ENCODE data around the gene WHRN. TPM values are rescaled to one million over a fixed set of nuclear protein-coding genes. Genes with fewer than 3 reads are reported as not detected.
A peak's percentile ranks its signal among the peaks of the same experiment; 100 is the strongest.

WHRN gene
- total and polyA plus RNA-seq, 2 of the 13 experiments (the other 11 are each of a cell fraction or from before 2014, with no cell fraction given) = 2.3 to 5.3 TPM

- H3K9me3 ChIP-seq (ENCODE audit: low read length) = no peaks in the 10 kb centered on the region
- H3K4me3 ChIP-seq (replicated peaks in 1 of 3; ENCODE audit: insufficient read depth in 1 of 3, low read depth in 2 of 3, low read length in 3 of 3) = peak overlapping the region; percentile 40 to 80 (median 65); a peak in 5 of 6 replicates
- CTCF ChIA-PET (ENCODE audit: low intra/inter-chr PET ratio, low total read pairs) = no interaction called here
- BruUV-seq (replicated peaks) = TSS peak; percentile 28
- peak overlapping the region; percentile 99 for H3K4me2 ChIP-seq (ENCODE audit: low read depth, low read length)
- H3K79me2 ChIP-seq (ENCODE audit: insufficient read depth, low read length) = no peaks in the 10 kb centered on the region
- H2AFZ ChIP-seq (ENCODE audit: low read length) = no peak overlapping the region
- FAIRE-seq (no peak), ATAC-seq (no peak), DNase-seq (ENCODE audit: low spot score) (no peak)
- H3K4me1 ChIP-seq (ENCODE audit: insufficient read depth, low read length) = peaks cover 38% of the 10 kb centered on the region
- H4K20me1 ChIP-seq (ENCODE audit: insufficient read depth, low read length) = no peaks in the 10 kb centered on the region
- WGBS (ENCODE audit: low lambda C conversion rate) = 73% methylated on average over 14 of the region's 18 CpGs
- peak; percentile 96 for TF ChIP-seq ZNF768 (CRISPR knock-in tag; IDR thresholded peaks at IDR 0.05)
- TF ChIP-seq NRL (CRISPR knock-in tag; IDR thresholded peaks at IDR 0.05; ENCODE audit: borderline replicate concordance) = 0 out of 2 replicates have a peak, but pooled peaks have one; percentile 10
- TF ChIP-seq ZMYM3 (CRISPR knock-in tag; IDR thresholded peaks at IDR 0.05) = peak; percentile 58; the same call in 1 of the 2 replicates
- TF ChIP-seq YEATS4 (CRISPR knock-in tag; IDR thresholded peaks at IDR 0.05; ENCODE audit: borderline replicate concordance) = no peak
- in situ Hi-C loops (cut with HindIII; ENCODE audit: extremely low pct_ligation_motif_present, low pct_unique_long_range_greater_than_20kb) (loop anchor here (10.0 kb wide), 1 partner anchor 99 kb away; no protein-coding TSS in a partner anchor), intact Hi-C loops (cut with micrococcal nuclease; ENCODE audit: unreplicated experiment) (loop anchor here (2.0 kb wide), 1 partner anchor 17 kb away; no protein-coding TSS in a partner anchor)
- H3K27me3 ChIP-seq (ENCODE audit: control insufficient read depth in 1 of 2, insufficient read depth in 2 of 2, low read length in 2 of 2) = peaks cover 0 to 13% of the 10 kb centered on the region in 2 experiments; a peak in 2 of 5 replicates
- H3K36me3 ChIP-seq (replicated peaks in 1 of 2; ENCODE audit: control insufficient read depth in 1 of 2, insufficient read depth in 2 of 2, low read length in 2 of 2) = no peaks in the 10 kb centered on the region
- POLR2A ChIA-PET = interaction anchor here (0.8 to 3.4 kb wide), 4 partner anchors 84 to 103 kb away, joined by 3 to 32 read pairs (median 10); partner anchors contain the start of gene ATP6V1G1
- H3K9ac ChIP-seq (ENCODE audit: insufficient read depth, low read depth, low read length) = peak overlapping the region; percentile 83; the same call in 1 of the 2 replicates
- peak overlapping the region; percentile 96 for H3K27ac ChIP-seq (ENCODE audit: extremely low read length, insufficient read depth, low read length)
These were observed 1.5 kb downstream of the WHRN start for GRCh38 chr9:114503522-114504340.

GRCh38 chr9:114503009-114503408 lies 2.3 kb downstream of the WHRN start:
- Histone ChIP-seq H3K9ac (ENCODE audit: insufficient read depth, low read depth, low read length) (peak overlapping the region; percentile 83), H3K27ac (ENCODE audit: extremely low read length, insufficient read depth, low read length) (peak overlapping the region; percentile 96), H3K4me2 (ENCODE audit: low read depth, low read length) (peak overlapping the region; percentile 99), H3K4me3 (replicated peaks in 1 of 3; ENCODE audit: insufficient read depth in 1 of 3, low read depth in 2 of 3, low read length in 3 of 3) (peak overlapping the region; percentile 40 to 80 (median 65)), H3K4me1 (ENCODE audit: insufficient read depth, low read length) (peaks cover 38% of the 10 kb centered on the region), H2AFZ (ENCODE audit: low read length) (peak overlapping the region; percentile 5), H3K79me2 (ENCODE audit: insufficient read depth, low read length) (no peaks in the 10 kb centered on the region), H3K9me3 (ENCODE audit: low read length) (no peaks in the 10 kb centered on the region), H4K20me1 (ENCODE audit: insufficient read depth, low read length) (no peaks in the 10 kb centered on the region), H3K36me3 (replicated peaks in 1 of 2; ENCODE audit: control insufficient read depth in 1 of 2, insufficient read depth in 2 of 2, low read length in 2 of 2) (no peaks in the 10 kb centered on the region), H3K27me3 (ENCODE audit: control insufficient read depth in 1 of 2, insufficient read depth in 2 of 2, low read length in 2 of 2) (peaks cover 0 to 6% of the 10 kb centered on the region in 2 experiments; a peak in 2 of 5 replicates)
- in situ Hi-C loops (cut with HindIII; ENCODE audit: extremely low pct_ligation_motif_present, low pct_unique_long_range_greater_than_20kb) (loop anchor here (10.0 kb wide), 1 partner anchor 98 kb away; no protein-coding TSS in a partner anchor), intact Hi-C loops (cut with micrococcal nuclease; ENCODE audit: unreplicated experiment) (loop anchor here (2.0 kb wide), 1 partner anchor 16 kb away; no protein-coding TSS in a partner anchor)
- CTCF ChIA-PET (ENCODE audit: low intra/inter-chr PET ratio, low total read pairs) = no interaction called here
- DNase-seq (ENCODE audit: low spot score) = no peak
- 0% methylated on average over 1 of the region's 7 CpGs for WGBS (ENCODE audit: low lambda C conversion rate)
- FAIRE-seq = no peak
- ATAC-seq = peak; percentile 52
- POLR2A ChIA-PET = interaction anchor here (0.6 to 3.4 kb wide), 6 partner anchors 85 to 109 kb away, joined by 4 to 32 read pairs (median 4); partner anchors contain the start of gene ATP6V1G1
- BruUV-seq (replicated peaks) = no TSS peak
- TF ChIP-seq ZMYM3 (CRISPR knock-in tag; IDR thresholded peaks at IDR 0.05) (peak; percentile 11; the same call in 1 of the 2 replicates), CHD4 (IDR thresholded peaks at IDR 0.05; ENCODE audit: borderline replicate concordance, low read length) (no peak), PHF8 (CRISPR knock-in tag; IDR thresholded peaks at IDR 0.05) (peak; percentile 42), POLR2AphosphoS5 (IDR thresholded peaks at IDR 0.05; ENCODE audit: low read depth, low read length) (0 out of 2 replicates have a peak, but pooled peaks have one; percentile 4), ZNF317 (CRISPR knock-in tag; IDR thresholded peaks at IDR 0.05) (0 out of 2 replicates have a peak, but pooled peaks have one; percentile 31), ZFX (CRISPR knock-in tag; IDR thresholded peaks at IDR 0.05; ENCODE audit: low read depth) (peak; percentile 80), ZBTB4 (CRISPR knock-in tag; IDR thresholded peaks at IDR 0.05; ENCODE audit: borderline replicate concordance) (no peak), MYC (CRISPR knock-in tag; IDR thresholded peaks at IDR 0.05; ENCODE audit: borderline replicate concordance) (peak; percentile 18; the same call in 1 of the 2 replicates), TAF15 (IDR thresholded peaks at IDR 0.05; ENCODE audit: low read depth, low read length, poor library complexity, severe bottlenecking) (no peak)

Measured in HepG2 (cell line).